Caco-2 (cell line): ENCODE measurements around the gene DR1. TPM values are rescaled to one million over a fixed set of nuclear protein-coding genes. Genes with fewer than 3 reads are reported as not detected.
A peak's percentile ranks its signal among the peaks of the same experiment; 100 is the strongest.

Experiments used
- BruUV-seq: library from RNA; stranded (reverse); fragments of 400-500 nt; replicated peaks from 2 replicates; lab custom pipeline; 2021; lab: Mats Ljungman, UMichigan
- CTCF ChIA-PET: fragments of 300-600 bp; sonication (Branson Sonifier 250); formaldehyde crosslinking; loops from one replicate; lab custom pipeline; 2022; ENCODE audit warnings: antibody characterized with exemption; lab: Charles Lee
- POLR2A ChIA-PET: fragments of 300-600 bp; sonication (Branson Sonifier 250); formaldehyde crosslinking; loops from one replicate; lab custom pipeline; 2022; ENCODE audit warnings: antibody characterized with exemption; lab: Charles Lee
- DNase-seq, 2 experiments: peaks; one replicate each; pipeline versions ENCODE4 v3.0.0 to v3.0.0-alpha.2; 2020 to 2022
- H3K27me3 ChIP-seq: replicated peaks from 2 replicates; pipeline ENCODE4 v1.6.0; 2011; ENCODE audit warnings: low read length; ENCODE audit not compliant: control insufficient read depth, insufficient read depth
- H3K36me3 ChIP-seq: 2 replicates; pipeline ENCODE4 v1.5.1; 2011; ENCODE audit warnings: low read length; ENCODE audit not compliant: control insufficient read depth, insufficient read depth
- H3K4me1 ChIP-seq: fragments of 250-450 bp; sonication (Bioruptor Pico); 2 replicates; pipeline ENCODE4 v1.5.1; 2020; ENCODE audit warnings: mild to moderate bottlenecking
- H3K4me3 ChIP-seq: 2 replicates; pipeline ENCODE4 v1.5.1; 2011; ENCODE audit warnings: low read depth, mild to moderate bottlenecking, control low read depth, low read length
- H3K9me3 ChIP-seq: fragments of 250-450 bp; sonication (Bioruptor Pico); 2 replicates; pipeline ENCODE4 v1.5.1; 2020; ENCODE audit warnings: mild to moderate bottlenecking, moderate library complexity
- H3K27ac Mint-ChIP-seq: one replicate; pipeline ENCODE4 v1.8.0; 2022; ENCODE audit warnings: mixed read lengths; ENCODE audit not compliant: unreplicated experiment
- H3K27me3 Mint-ChIP-seq: one replicate; pipeline ENCODE4 v1.8.0; 2022; ENCODE audit warnings: mixed read lengths; ENCODE audit not compliant: insufficient read depth, unreplicated experiment
- H3K36me3 Mint-ChIP-seq: one replicate; pipeline ENCODE4 v1.8.0; 2022; ENCODE audit warnings: mild to moderate bottlenecking, mixed read lengths; ENCODE audit not compliant: insufficient read depth, unreplicated experiment
- H3K4me1 Mint-ChIP-seq: one replicate; pipeline ENCODE4 v1.8.0; 2022; ENCODE audit warnings: low read depth, mixed read lengths; ENCODE audit not compliant: unreplicated experiment
- H3K4me3 Mint-ChIP-seq: one replicate; pipeline ENCODE4 v1.8.0; 2022; ENCODE audit warnings: mild to moderate bottlenecking, moderate library complexity, mixed read lengths; ENCODE audit not compliant: unreplicated experiment
- H3K9me3 Mint-ChIP-seq: one replicate; pipeline ENCODE4 v1.8.0; 2022; ENCODE audit warnings: mixed read lengths; ENCODE audit not compliant: unreplicated experiment
- CTCF ChIP-seq, 2 experiments: fragments of 200-600 bp in 1 of 2; IDR thresholded peaks; 1 replicate in 1 of 2; 2 replicates in 1 of 2; pipeline versions ENCODE4 v1.5.1 to v1.8.0; 2011 to 2022; ENCODE audit warnings: antibody characterized with exemption in 1 of 2, control low read depth in 1 of 2, inconsistent platforms in 1 of 2, low read depth in 1 of 2, low read length in 1 of 2, mild to moderate bottlenecking in 1 of 2, moderate library complexity in 1 of 2; ENCODE audit not compliant: insufficient read depth in 1 of 2, severe bottlenecking in 1 of 2, unreplicated experiment in 1 of 2
- intact Hi-C: fragments of 100-400 bp; cut with micrococcal nuclease; formaldehyde crosslinking; loops from one replicate; pipeline ENCODE4 v1.10.0; 2022; ENCODE audit not compliant: unreplicated experiment
- total RNA-seq: library from RNA; stranded (reverse); gene quantifications from 2 replicates; pipeline ENCODE4 v1.2.3, GENCODE V29; 2022

DR1 gene
- total RNA-seq, 1 experiment from 2014 or later, result 30.5 TPM

GRCh38 chr1:93394514-93394913 is 48.8 kb downstream of the DR1 start:
- peaks cover 1% of the 10 kb centered on the region for H3K4me1 Mint-ChIP-seq
- H3K27me3 Mint-ChIP-seq, result no peaks in the 10 kb centered on the region
- no peak overlapping the region for H3K27ac Mint-ChIP-seq
- no peak overlapping the region for H3K4me3 Mint-ChIP-seq
- Histone ChIP-seq H3K36me3 (no peaks in the 10 kb centered on the region), H3K4me1 (peaks cover 1% of the 10 kb centered on the region; the same call in 1 of the 2 replicates), H3K27me3 (no peaks in the 10 kb centered on the region), H3K4me3 (no peak overlapping the region), H3K9me3 (no peaks in the 10 kb centered on the region)
- intact Hi-C loops, result no loop called here
- no peaks in the 10 kb centered on the region for H3K36me3 Mint-ChIP-seq
- no peak for TF ChIP-seq CTCF (IDR thresholded peaks at IDR 0.05; ENCODE audit: insufficient read depth in 1 of 2, low read depth in 1 of 2, low read length in 1 of 2, severe bottlenecking in 1 of 2, unreplicated experiment in 1 of 2)
- POLR2A ChIA-PET, result no interaction called here
- no peak for DNase-seq
- no TSS peak for BruUV-seq
- H3K9me3 Mint-ChIP-seq, result peaks cover 6% of the 10 kb centered on the region
- CTCF ChIA-PET, result no interaction called here

GRCh38 chr1:93395195-93395594 is 49.5 kb downstream of the DR1 start:
- no peak overlapping the region for H3K4me3 ChIP-seq
- POLR2A ChIA-PET, result no interaction called here
- Mint-ChIP-seq H3K4me3 (no peak overlapping the region), H3K9me3 (peaks cover 6% of the 10 kb centered on the region), H3K36me3 (no peaks in the 10 kb centered on the region), H3K27me3 (no peaks in the 10 kb centered on the region), H3K4me1 (peaks cover 8% of the 10 kb centered on the region), H3K27ac (no peak overlapping the region)
- intact Hi-C loops, result no loop called here
- CTCF ChIA-PET, result no interaction called here
- H3K9me3 ChIP-seq, result no peaks in the 10 kb centered on the region
- no peaks in the 10 kb centered on the region for H3K27me3 ChIP-seq
- TF ChIP-seq CTCF (IDR thresholded peaks at IDR 0.05; ENCODE audit: insufficient read depth in 1 of 2, low read depth in 1 of 2, low read length in 1 of 2, severe bottlenecking in 1 of 2, unreplicated experiment in 1 of 2), result no peak
- no peak for DNase-seq
- H3K4me1 ChIP-seq, result peaks cover 4% of the 10 kb centered on the region; the same call in 1 of the 2 replicates
- BruUV-seq, result no TSS peak
- no peaks in the 10 kb centered on the region for H3K36me3 ChIP-seq

GRCh38 chr1:93399781-93400180 is 54.1 kb downstream of the DR1 start:
- no peaks in the 10 kb centered on the region for H3K36me3 ChIP-seq
- no peak overlapping the region for H3K4me3 ChIP-seq
- H3K27ac Mint-ChIP-seq, result no peak overlapping the region
- no TSS peak for BruUV-seq
- H3K4me3 Mint-ChIP-seq, result no peak overlapping the region
- TF ChIP-seq CTCF (IDR thresholded peaks at IDR 0.05; ENCODE audit: insufficient read depth in 1 of 2, low read depth in 1 of 2, low read length in 1 of 2, severe bottlenecking in 1 of 2, unreplicated experiment in 1 of 2), result no peak
- no peaks in the 10 kb centered on the region for H3K9me3 ChIP-seq
- H3K4me1 ChIP-seq, result peaks cover 4% of the 10 kb centered on the region; the same call in 1 of the 2 replicates
- H3K27me3 ChIP-seq, result no peaks in the 10 kb centered on the region
- DNase-seq, result peak; percentile 13 to 64
- CTCF ChIA-PET, result no interaction called here
- H3K4me1 Mint-ChIP-seq, result peaks cover 10% of the 10 kb centered on the region
- intact Hi-C loops, result no loop called here
- peaks cover 6% of the 10 kb centered on the region for H3K9me3 Mint-ChIP-seq
- POLR2A ChIA-PET, result no interaction called here
- no peaks in the 10 kb centered on the region for H3K36me3 Mint-ChIP-seq
- H3K27me3 Mint-ChIP-seq, result no peaks in the 10 kb centered on the region
